ENCODE measurements around the gene TRAM2. TPM values are rescaled to one million over a fixed set of nuclear protein-coding genes. Genes with fewer than 3 reads are reported as not detected.
A peak's percentile ranks its signal among the peaks of the same experiment; 100 is the strongest.

TRAM2 gene
- total RNA-seq (2013; cell fraction: nucleolus; rRNA removed): 9.5 and 10.9 TPM in 2 replicates
- total RNA-seq (2014; rRNA removed): 10.9 and 11.0 TPM in 2 replicates
- total RNA-seq (2014; rRNA removed; fragmentation: Illumina TruSeq; extraction: Trizol): 7.9 and 8.2 TPM in 2 replicates
- 12.5 and 13.2 TPM in 2 replicates for total RNA-seq (2021)
- polyA plus RNA-seq (2011; ENCODE audit: low read depth): 4.4 TPM
- polyA plus RNA-seq (2011; rRNA removed): 4.8 and 6.8 TPM in 2 replicates
- 6.9 and 7.2 TPM in 2 replicates for polyA plus RNA-seq (2011; cell fraction: cytosol; rRNA removed)
- polyA plus RNA-seq (2011; cell fraction: nucleus; rRNA removed): 12.2 and 13.7 TPM in 2 replicates
- polyA plus RNA-seq (2012): 5.6 and 6.1 TPM in 2 replicates
- 12.4 and 13.9 TPM in 2 replicates for polyA plus RNA-seq (2014; fragmentation: Illumina TruSeq; extraction: Trizol)
- 1 to 10 TPM; 2.5 TPM for polyA plus RNA-seq (2014; fragmentation: Nextera tagmentation; extraction: Ambion mirVana)
- 10.5 and 11.1 TPM in 2 replicates for polyA plus RNA-seq (2014; rRNA removed)
- 10 to 100 TPM; 13.9 to 15.0 TPM for polyA plus RNA-seq (2016; fragmentation: Nextera tagmentation; extraction: Ambion mirVana)
- polyA minus RNA-seq (2011; rRNA and poly(A)+ RNA removed): 5.0 and 5.9 TPM in 2 replicates
- polyA minus RNA-seq (2011; cell fraction: cytosol; rRNA and poly(A)+ RNA removed): 1.9 and 3.6 TPM in 2 replicates
- 3.1 and 5.9 TPM in 2 replicates for polyA minus RNA-seq (2011; cell fraction: nucleus; rRNA and poly(A)+ RNA removed)
- percentile 67 among the genes with signal in this experiment for Bru-seq, nascent RNA
- BruChase-seq, experiment 1, labeled RNA remaining after a 6-hour chase: percentile 63 among the genes with signal in this experiment
- BruChase-seq, experiment 2, labeled RNA remaining after a 2-hour chase: percentile 71 among the genes with signal in this experiment
- long read RNA-seq, experiment 1, partial matches to known transcripts: 0 of 4 reads
- long read RNA-seq, experiment 1, other reads (novel, unspliced or antisense): 4 of 4 reads
- long read RNA-seq, experiment 2, partial matches to known transcripts: 0 of 4 reads
- long read RNA-seq, experiment 2, other reads (novel, unspliced or antisense): 4 of 4 reads

DNA sequence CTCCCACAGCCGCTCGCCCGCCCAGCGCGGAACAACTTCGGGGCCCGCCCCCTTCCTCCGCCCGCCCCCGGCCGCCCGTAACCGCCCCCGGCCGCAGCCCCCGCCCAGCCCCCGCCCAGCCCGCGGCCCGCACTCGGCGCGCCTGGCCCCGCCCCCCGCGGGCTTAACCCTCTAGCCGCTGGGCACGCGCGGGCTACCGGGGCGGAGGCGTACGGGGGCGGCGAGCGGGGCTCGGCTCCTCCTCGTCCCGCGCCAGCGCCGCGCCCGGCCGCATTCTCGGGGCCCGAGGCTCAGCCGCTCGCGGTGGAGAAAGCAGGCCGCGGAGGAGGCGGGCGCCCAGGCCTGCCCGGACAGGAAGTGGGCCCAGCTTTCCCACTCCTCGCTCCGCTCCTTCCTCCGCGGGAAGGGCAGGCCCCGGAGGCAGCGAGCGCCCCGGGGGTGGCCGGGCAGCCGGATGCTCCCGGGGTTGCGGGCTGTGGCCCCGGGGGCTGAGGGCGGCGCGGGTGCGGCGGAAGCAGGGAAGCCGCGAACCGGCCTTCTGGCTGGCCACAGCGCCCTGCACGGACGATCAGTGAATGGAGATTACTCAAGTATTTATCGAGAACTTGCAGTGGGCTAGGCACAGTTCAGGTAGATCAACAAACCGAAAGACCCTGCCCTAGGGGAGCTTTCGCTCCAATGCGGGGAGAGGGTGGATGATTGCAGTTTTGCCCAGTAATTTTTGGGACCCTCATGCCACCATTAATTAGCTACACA is at the start of gene TRAM2:
Gene TRAM2, minus strand, starts transcription at position 39 of the 756 bp plus-strand sequence. CDS start 145 bp downstream, outside the sequence.
- ATAC-seq: peak; percentile 73
- SMC1A ChIA-PET (ENCODE audit: uncharacterized antibody, unreplicated experiment): interaction anchor here (0.7 to 3.6 kb wide), 9 partner anchors 18 to 160 kb away, joined by 3 to 21 read pairs (median 3); partner anchors contain the start of gene EFHC1
- peak within 1 kb of the TSS; percentile 86 for H3K27ac ChIP-seq (ENCODE audit: control insufficient read depth, insufficient read depth)
- no peaks in the 10 kb centered on the region for H4K20me1 ChIP-seq (ENCODE audit: control insufficient read depth, insufficient read depth)
- no peak for DNase-seq (ENCODE audit: low read depth, low spot score)
- no peak for FAIRE-seq
- WGBS (ENCODE audit: insufficient coverage, insufficient replicate concordance, low lambda C conversion rate, missing lambda C conversion rate): under 1% methylated on average over 36 of the region's 84 CpGs
- BruUV-seq (replicated peaks): TSS peak; percentile 83
- in situ Hi-C loops (cut with MboI): loop anchor here (5.0 to 10.0 kb wide), 2 partner anchors 160 to 292 kb away; partner anchors contain the start of gene MCM3
- peak within 1 kb of the TSS; percentile 91 for H3K4me2 ChIP-seq (ENCODE audit: control insufficient read depth, insufficient read depth)
- H3K79me2 ChIP-seq (ENCODE audit: control insufficient read depth, insufficient read depth, low read length): peaks cover 40% of the 10 kb centered on the region
- peak within 1 kb of the TSS; percentile 81 for H3K4me3 ChIP-seq
- CTCF ChIA-PET: interaction anchor here (1.0 to 3.8 kb wide), 12 partner anchors 14 to 161 kb away, joined by 3 to 26 read pairs (median 12); partner anchors contain the start of gene EFHC1
- POLR2A ChIA-PET: interaction anchor here (0.6 to 1.8 kb wide), 5 partner anchors 8 to 159 kb away, joined by 3 to 6 read pairs (median 5); no protein-coding TSS in a partner anchor
- no peaks in the 10 kb centered on the region for H3K27me3 ChIP-seq (replicated peaks in 1 of 2; ENCODE audit: control insufficient read depth in 2 of 2, insufficient read depth in 2 of 2, low read length in 1 of 2)
- RAD21 ChIA-PET (ENCODE audit: unreplicated experiment): interaction anchor here (1.7 to 2.7 kb wide), 4 partner anchors 41 to 292 kb away, joined by 6 to 16 read pairs (median 8); partner anchors contain the start of gene EFHC1
- H3K36me3 ChIP-seq (ENCODE audit: control insufficient read depth in 2 of 2, insufficient read depth in 2 of 2, low read length in 1 of 2): no peaks in the 10 kb centered on the region
- H3K4me1 ChIP-seq (ENCODE audit: control insufficient read depth, insufficient read depth, low read length): peaks cover 30% of the 10 kb centered on the region
- intact Hi-C loops (cut with micrococcal nuclease; ENCODE audit: unreplicated experiment): loop anchor here (2.0 kb wide), 3 partner anchors 40 to 156 kb away; partner anchors contain the start of gene EFHC1
- peak within 1 kb of the TSS; percentile 85 for H3K9ac ChIP-seq (ENCODE audit: control insufficient read depth, insufficient read depth, low read length)
- peak within 1 kb of the TSS; percentile 80 for H2AFZ ChIP-seq (ENCODE audit: control insufficient read depth, low read depth, low read length)
- H3K9me3 ChIP-seq (replicated peaks; ENCODE audit: control insufficient read depth, insufficient read depth, low read length): no peaks in the 10 kb centered on the region
- TF ChIP-seq ZNF207 (IDR thresholded peaks at IDR 0.05; ENCODE audit: borderline replicate concordance): peak; percentile 97
- TF ChIP-seq ZSCAN29 (IDR thresholded peaks at IDR 0.05): 0 out of 2 replicates have a peak, but pooled peaks have one; percentile 58
- TF ChIP-seq ZNF24 (IDR thresholded peaks at IDR 0.05): peak; percentile 48; the same call in 1 of the 2 replicates
- TF ChIP-seq DPF2 (IDR thresholded peaks at IDR 0.05): peak; percentile 94
- no peak for TF ChIP-seq SREBF2 (IDR thresholded peaks at IDR 0.05; ENCODE audit: low read length)
- TF ChIP-seq TCF12 (IDR thresholded peaks at IDR 0.05; ENCODE audit: low read depth, low read length): 0 out of 2 replicates have a peak, but pooled peaks have one; percentile 32
- TF ChIP-seq RELA (IDR thresholded peaks at IDR 0.05; ENCODE audit: borderline replicate concordance, partially characterized antibody): no peak
- TF ChIP-seq SPI1 (IDR thresholded peaks at IDR 0.05; ENCODE audit: borderline replicate concordance, insufficient read depth, low read depth, low read length): 0 out of 2 replicates have a peak, but pooled peaks have one; percentile 16
- 0 out of 2 replicates have a peak, but pooled peaks have one; percentile 42 for TF ChIP-seq NFXL1 (IDR thresholded peaks at IDR 0.05; ENCODE audit: borderline replicate concordance)
- TF ChIP-seq ZNF217 (IDR thresholded peaks at IDR 0.05): peak; percentile 76; the same call in 1 of the 2 replicates
- peak; percentile 68 for TF ChIP-seq RUNX3 (IDR thresholded peaks at IDR 0.05; ENCODE audit: low read length)
- TF ChIP-seq KLF5 (IDR thresholded peaks at IDR 0.05; ENCODE audit: partially characterized antibody): peak; percentile 40
- TF ChIP-seq RB1 (IDR thresholded peaks at IDR 0.05; ENCODE audit: borderline replicate concordance): peak; percentile 78; the same call in 1 of the 2 replicates
- TF ChIP-seq PML (IDR thresholded peaks at IDR 0.05; ENCODE audit: low read length): 0 out of 2 replicates have a peak, but pooled peaks have one; percentile 47
- no peak; the same call in 1 of the 2 replicates for TF ChIP-seq NR2C1 (IDR thresholded peaks at IDR 0.05)
- TF ChIP-seq ZNF592 (IDR thresholded peaks at IDR 0.05): 0 out of 2 replicates have a peak, but pooled peaks have one; percentile 19
